Smooth muscle cell (in vitro differentiated cells): ENCODE results near the gene REEP5. TPM values are rescaled to one million over a fixed set of nuclear protein-coding genes. Genes with fewer than 3 reads are reported as not detected.
"Not testable (repeated sequence)": the region's sequence is repeated elsewhere in the genome, so short reads cannot be mapped to it uniquely, and the experiment has no call there.

Experiments
- DNase-seq: peaks from one replicate; lab custom pipeline; 2025; ENCODE audit not compliant: unreplicated experiment; lab: John Stamatoyannopoulos, UW
- H2AFZ ChIP-seq: fragments of 200-600 bp; sonication (generic); 2 replicates; pipeline ENCODE4 v1.6.0; 2016; ENCODE audit warnings: antibody characterized with exemption, low read depth, mild to moderate bottlenecking
- H3F3A ChIP-seq: fragments of 200-600 bp; sonication (generic); 2 replicates; pipeline ENCODE4 v1.6.0; 2017; ENCODE audit warnings: antibody characterized with exemption, low read depth
- H3K27ac ChIP-seq: fragments of 200-600 bp; sonication (generic); 2 replicates; pipeline ENCODE4 v1.5.1; 2016; ENCODE audit warnings: low read depth, mild to moderate bottlenecking
- H3K27me3 ChIP-seq: fragments of 200-600 bp; sonication (generic); 2 replicates; pipeline ENCODE4 v1.6.1; 2016; ENCODE audit warnings: low read depth, mild to moderate bottlenecking
- H3K36me3 ChIP-seq: fragments of 200-600 bp; sonication (generic); 2 replicates; pipeline ENCODE4 v1.5.1; 2016; ENCODE audit warnings: low read depth
- H3K4me1 ChIP-seq: fragments of 200-600 bp; sonication (generic); 2 replicates; pipeline ENCODE4 v1.5.1; 2016; ENCODE audit warnings: low read depth
- H3K4me2 ChIP-seq: fragments of 200-600 bp; sonication (generic); 2 replicates; pipeline ENCODE4 v1.6.0; 2016; ENCODE audit warnings: mild to moderate bottlenecking
- H3K4me3 ChIP-seq: fragments of 200-600 bp; sonication (generic); 2 replicates; pipeline ENCODE4 v1.5.1; 2016; ENCODE audit warnings: mild to moderate bottlenecking
- H3K79me2 ChIP-seq: fragments of 200-600 bp; sonication (generic); 2 replicates; pipeline ENCODE4 v1.6.0; 2016; ENCODE audit warnings: low read depth, mild to moderate bottlenecking
- H3K9ac ChIP-seq: fragments of 200-600 bp; sonication (generic); 2 replicates; pipeline ENCODE4 v1.6.0; 2016; ENCODE audit warnings: low read depth
- H3K9me3 ChIP-seq: fragments of 200-600 bp; sonication (generic); replicated peaks from 2 replicates; pipeline ENCODE4 v1.5.1; 2016; ENCODE audit warnings: low read depth
- H4K20me1 ChIP-seq: fragments of 200-600 bp; sonication (generic); 2 replicates; pipeline ENCODE4 v1.6.0; 2016; ENCODE audit warnings: low read depth
- WGBS: methylation state at CpG from one replicate; pipeline ENCODE4 v1.1.7; 2016; ENCODE audit warnings: low lambda C conversion rate; 5-methylcytosine and 5-hydroxymethylcytosine counted together
- polyA plus RNA-seq: library from polyadenylated mRNA; unstranded; fragments of >200 nt; fragmentation: Nextera tagmentation; extraction: Ambion mirVana; gene quantifications from 2 replicates; pipeline ENCODE4 v1.2.1, GENCODE V29; 2016
- total RNA-seq: library from RNA; depleted of rRNA; stranded (reverse); fragments of >200 nt; gene quantifications from 2 replicates; pipeline ENCODE4 v1.2.3, GENCODE V29; 2014
- TF ChIP-seq, protein P1 (sequence below): fragments of 200-600 bp; sonication (generic); IDR thresholded peaks from 2 replicates; pipeline ENCODE4 v1.5.1; 2017; ENCODE audit warnings: borderline replicate concordance, mild to moderate bottlenecking, antibody characterized with exemption; ENCODE audit not compliant: insufficient read depth, poor library complexity, severe bottlenecking

The REEP5 gene
- total and polyA plus RNA-seq, 2 experiments from 2014 or later, result 59.0 to 178 TPM

DNA sequence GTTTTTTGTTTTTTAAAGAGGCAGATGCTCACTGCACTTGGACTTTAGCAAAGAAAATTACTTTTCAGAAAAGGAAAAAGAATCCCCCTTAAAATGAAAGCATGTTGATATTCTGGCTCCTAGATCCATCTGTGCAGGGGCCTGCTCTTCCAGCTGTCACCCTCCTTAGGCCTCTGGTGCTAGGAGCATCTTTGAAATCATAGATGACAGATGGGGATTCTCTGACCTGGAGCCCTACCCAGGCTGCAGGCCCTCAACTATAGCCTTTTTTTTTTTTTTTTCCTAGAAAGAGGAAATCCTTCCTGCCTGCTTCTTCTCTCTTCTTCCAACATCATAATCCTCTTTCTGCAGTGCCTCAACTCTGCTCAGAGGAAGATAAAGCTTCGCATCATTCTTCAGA is 38.3 kb upstream of the REEP5 start:
- no peak overlapping the region for H3K9ac ChIP-seq
- H2AFZ ChIP-seq, result no peak overlapping the region
- DNase-seq, result no peak
- H3K27ac ChIP-seq, result no peak overlapping the region
- H4K20me1 ChIP-seq, result no peaks in the 10 kb centered on the region
- no peaks in the 10 kb centered on the region for H3K9me3 ChIP-seq
- peaks cover 11% of the 10 kb centered on the region for H3K4me1 ChIP-seq
- no peaks in the 10 kb centered on the region for H3K36me3 ChIP-seq
- no peaks in the 10 kb centered on the region for H3K79me2 ChIP-seq
- H3K4me2 ChIP-seq, result no peak overlapping the region
- no peak overlapping the region for H3K4me3 ChIP-seq
- peaks cover 4% of the 10 kb centered on the region for H3F3A ChIP-seq
- TF ChIP-seq, protein P1, sequence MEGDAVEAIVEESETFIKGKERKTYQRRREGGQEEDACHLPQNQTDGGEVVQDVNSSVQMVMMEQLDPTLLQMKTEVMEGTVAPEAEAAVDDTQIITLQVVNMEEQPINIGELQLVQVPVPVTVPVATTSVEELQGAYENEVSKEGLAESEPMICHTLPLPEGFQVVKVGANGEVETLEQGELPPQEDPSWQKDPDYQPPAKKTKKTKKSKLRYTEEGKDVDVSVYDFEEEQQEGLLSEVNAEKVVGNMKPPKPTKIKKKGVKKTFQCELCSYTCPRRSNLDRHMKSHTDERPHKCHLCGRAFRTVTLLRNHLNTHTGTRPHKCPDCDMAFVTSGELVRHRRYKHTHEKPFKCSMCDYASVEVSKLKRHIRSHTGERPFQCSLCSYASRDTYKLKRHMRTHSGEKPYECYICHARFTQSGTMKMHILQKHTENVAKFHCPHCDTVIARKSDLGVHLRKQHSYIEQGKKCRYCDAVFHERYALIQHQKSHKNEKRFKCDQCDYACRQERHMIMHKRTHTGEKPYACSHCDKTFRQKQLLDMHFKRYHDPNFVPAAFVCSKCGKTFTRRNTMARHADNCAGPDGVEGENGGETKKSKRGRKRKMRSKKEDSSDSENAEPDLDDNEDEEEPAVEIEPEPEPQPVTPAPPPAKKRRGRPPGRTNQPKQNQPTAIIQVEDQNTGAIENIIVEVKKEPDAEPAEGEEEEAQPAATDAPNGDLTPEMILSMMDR, result no peak
- H3K27me3 ChIP-seq, result no peaks in the 10 kb centered on the region
- 52% methylated on average over 1 of the region's 1 CpG for WGBS

DNA sequence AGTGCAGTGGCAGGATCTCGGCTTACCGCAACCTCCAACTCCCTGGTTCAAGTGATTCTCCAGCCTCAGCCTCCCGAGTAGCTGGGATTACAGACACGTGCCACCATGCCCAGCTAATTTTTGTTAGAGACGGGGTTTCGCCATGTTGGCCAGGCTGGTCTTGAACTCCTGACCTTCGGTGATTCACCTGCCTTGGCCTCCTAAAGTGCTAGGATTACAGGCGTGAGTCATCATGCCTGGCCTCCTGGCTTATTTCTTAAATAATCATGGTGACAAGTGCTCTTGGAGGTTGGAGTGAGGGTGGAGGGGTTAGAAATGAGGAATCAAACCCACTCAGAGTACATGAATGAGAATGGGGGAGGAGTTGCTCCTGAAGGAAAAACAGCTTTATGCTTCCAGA is 37.8 kb upstream of the REEP5 start:
- H3K9me3 ChIP-seq, H3K27ac ChIP-seq, H3K9ac ChIP-seq, H3K4me3 ChIP-seq, DNase-seq, H3K79me2 ChIP-seq, H2AFZ ChIP-seq, H4K20me1 ChIP-seq, H3K27me3 ChIP-seq, H3K36me3 ChIP-seq, H3K4me2 ChIP-seq, H3F3A ChIP-seq: not testable (repeated sequence)
- H3K4me1 ChIP-seq, result peaks cover 11% of the 10 kb centered on the region
- 76% methylated on average over 8 of the region's 8 CpGs for WGBS

DNA sequence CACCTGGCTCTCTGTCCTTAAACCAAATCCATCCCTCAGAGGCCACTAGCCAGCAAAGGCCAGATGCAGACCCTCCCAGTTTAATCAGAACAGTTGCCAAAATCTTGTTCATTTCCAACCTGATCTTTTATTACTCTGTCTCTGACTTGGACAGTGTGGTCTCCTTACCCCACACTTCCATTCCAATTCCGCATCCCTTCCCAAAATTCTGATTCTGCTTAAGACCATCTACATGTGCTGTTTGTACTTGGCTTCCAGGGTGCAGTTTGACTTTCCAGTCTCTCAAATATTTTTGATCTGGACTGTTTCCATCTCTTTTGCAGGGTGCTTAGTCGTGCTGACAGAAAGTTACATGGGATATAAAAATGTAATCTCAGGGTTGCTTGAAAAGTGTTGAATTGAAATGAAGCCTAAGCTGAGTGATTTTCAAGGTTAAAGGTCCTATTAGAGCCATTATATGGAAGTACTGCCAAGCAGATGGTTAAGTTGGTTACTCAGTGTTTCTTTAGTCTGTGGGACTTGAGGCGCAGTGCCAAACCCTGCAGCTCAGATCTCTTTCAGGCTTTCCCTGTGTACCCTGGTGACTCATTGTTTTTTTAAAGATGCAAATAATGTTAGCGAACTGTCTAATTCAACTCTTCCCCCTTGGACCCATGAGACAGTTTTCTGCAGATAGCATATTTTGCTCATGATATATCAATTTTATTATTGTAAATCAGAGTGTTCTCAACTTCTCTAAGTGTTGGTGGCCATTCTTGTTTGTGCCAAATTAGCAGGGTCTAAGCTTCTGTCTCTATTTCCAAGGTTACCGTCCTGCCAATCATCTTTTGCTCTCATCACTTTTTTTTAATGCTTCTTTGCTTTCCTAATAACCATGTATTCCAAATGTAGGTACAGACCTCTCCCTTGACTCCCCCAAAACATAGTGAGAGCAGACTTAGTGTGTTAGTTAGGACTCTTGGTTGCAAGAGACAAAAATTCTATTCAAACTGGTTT is 36.4 kb upstream of the REEP5 start:
- Histone ChIP-seq H3K79me2 (no peaks in the 10 kb centered on the region), H3K9ac (no peak overlapping the region), H3K4me3 (no peak overlapping the region), H3K4me2 (peak overlapping the region; percentile 56), H3K27me3 (no peaks in the 10 kb centered on the region), H3K9me3 (no peaks in the 10 kb centered on the region), H3K27ac (peak overlapping the region; percentile 9), H4K20me1 (no peaks in the 10 kb centered on the region), H3F3A (peaks cover 4% of the 10 kb centered on the region), H3K4me1 (peaks cover 11% of the 10 kb centered on the region), H2AFZ (no peak overlapping the region), H3K36me3 (no peaks in the 10 kb centered on the region)
- TF ChIP-seq, protein P1, result no peak
- DNase-seq, result no peak
- WGBS, result 51% methylated on average over 5 of the region's 5 CpGs

DNA sequence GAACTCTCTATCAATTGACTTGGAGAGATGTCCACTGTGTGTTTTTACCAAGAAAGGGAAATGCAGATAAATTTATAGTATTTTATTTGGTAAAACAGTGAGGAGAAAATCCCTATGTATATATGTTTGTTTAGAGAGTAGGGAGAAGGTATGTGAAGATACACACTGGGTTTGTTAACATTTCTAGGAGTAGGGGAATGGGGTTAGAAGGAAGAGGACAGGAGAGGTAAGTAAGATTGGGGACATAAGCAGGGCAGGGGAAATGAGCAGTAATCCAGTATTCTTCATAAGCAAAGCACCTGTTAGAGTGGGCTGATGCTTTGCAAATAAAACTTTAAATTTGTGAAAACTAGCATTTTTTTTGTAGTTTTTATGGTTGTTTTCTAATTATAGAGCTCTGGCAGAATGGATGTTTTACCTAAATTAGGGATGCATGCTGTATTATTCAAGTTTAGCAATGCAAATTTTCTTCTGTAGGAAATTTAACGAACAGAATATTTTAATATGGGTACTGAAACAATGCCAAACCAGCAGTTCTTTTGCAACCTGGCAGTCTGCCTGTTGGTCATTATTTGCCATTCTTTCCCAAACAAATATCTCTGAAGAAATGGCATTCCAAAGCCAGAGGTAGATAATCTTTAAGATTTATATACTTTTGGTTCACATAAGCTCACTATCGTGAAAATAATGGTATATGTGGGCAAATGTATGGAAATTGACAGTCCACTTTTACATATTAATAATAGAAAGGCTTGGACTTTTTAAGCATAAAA is 35.2 kb upstream of the REEP5 start:
- Histone ChIP-seq H3K27ac (no peak overlapping the region), H3K9ac (no peak overlapping the region), H3K79me2 (no peaks in the 10 kb centered on the region), H3K4me1 (peaks cover 11% of the 10 kb centered on the region), H3F3A (peaks cover 4% of the 10 kb centered on the region), H3K4me3 (no peak overlapping the region), H3K27me3 (no peaks in the 10 kb centered on the region), H3K36me3 (no peaks in the 10 kb centered on the region), H3K4me2 (no peak overlapping the region), H2AFZ (no peak overlapping the region), H4K20me1 (no peaks in the 10 kb centered on the region), H3K9me3 (no peaks in the 10 kb centered on the region)
- TF ChIP-seq, protein P1, result no peak
- DNase-seq, result no peak
- WGBS, result 92% methylated on average over 2 of the region's 2 CpGs
